SK-N-SH (cell line): ENCODE results near the gene PPP1R3F. TPM values are rescaled to one million over a fixed set of nuclear protein-coding genes. Genes with fewer than 3 reads are reported as not detected.

ENCODE experiments used
- CTCF ChIA-PET: fragments of 300-600, 350-600 bp; formaldehyde crosslinking; extraction: SDS; loops from one replicate; lab custom pipeline; 2021; lab: Yijun Ruan, JAX
- POLR2A ChIA-PET: fragments of 350-600 bp; sonication (Branson Sonifier 250); formaldehyde crosslinking; extraction: SDS; loops from one replicate; lab custom pipeline; 2020; ENCODE audit warnings: antibody characterized with exemption, inconsistent platforms; lab: Yijun Ruan, JAX
- DNase-seq: peaks from one replicate; pipeline ENCODE4 v3.0.0; 2012
- H2AFZ ChIP-seq: fragments of 200-600 bp; sonication (generic); 2 replicates; pipeline ENCODE4 v1.8.1; 2016; ENCODE audit warnings: antibody characterized with exemption, mild to moderate bottlenecking, low read depth
- H3F3A ChIP-seq: fragments of 200-600 bp; sonication (generic); replicated peaks from 2 replicates; pipeline ENCODE3; 2016; ENCODE audit warnings: antibody characterized with exemption, mild to moderate bottlenecking; ENCODE audit not compliant: insufficient read depth
- H3K27ac ChIP-seq, 2 experiments: fragments of 200-500 bp in 1 of 2; fragments of 200-600 bp in 1 of 2; sonication (Bioruptor generic) in 1 of 2; sonication (generic), shearing (Covaris generic) in 1 of 2; 2 replicates each; pipeline versions ENCODE4 v1.5.1 to v1.6.1; 2014 to 2016; ENCODE audit warnings: low read depth in 2 of 2, inconsistent platforms in 1 of 2, low read length in 1 of 2, mild to moderate bottlenecking in 1 of 2, mixed read lengths in 1 of 2
- H3K27me3 ChIP-seq: fragments of 200-600 bp; sonication (generic), shearing (Covaris generic); 2 replicates; pipeline ENCODE4 v1.6.1; 2016; ENCODE audit warnings: mixed run types; ENCODE audit not compliant: insufficient read depth
- H3K36me3 ChIP-seq, 2 experiments: fragments of 200-500 bp in 1 of 2; fragments of 200-600 bp in 1 of 2; sonication (Bioruptor generic) in 1 of 2; sonication (generic) in 1 of 2; replicated peaks in 1 of 2; 2 replicates each; pipeline versions ENCODE3 to v1.5.1; 2014 to 2016; ENCODE audit warnings: low read length in 1 of 2, mild to moderate bottlenecking in 1 of 2; ENCODE audit not compliant: insufficient read depth in 2 of 2, control insufficient read depth in 1 of 2
- H3K4me1 ChIP-seq, 2 experiments: fragments of 200-500 bp in 1 of 2; fragments of 200-600 bp in 1 of 2; sonication (Bioruptor generic) in 1 of 2; sonication (generic), shearing (Covaris generic) in 1 of 2; 2 replicates each; pipeline versions ENCODE4 v1.5.1 to v1.6.1; 2014 to 2016; ENCODE audit warnings: low read depth in 1 of 2, low read length in 1 of 2, mixed run types in 1 of 2; ENCODE audit not compliant: insufficient read depth in 2 of 2, control insufficient read depth in 1 of 2
- H3K4me2 ChIP-seq: fragments of 200-600 bp; sonication (generic), shearing (Covaris generic); 2 replicates; pipeline ENCODE4 v1.6.1; 2017; ENCODE audit warnings: mixed run types
- H3K4me3 ChIP-seq, 2 experiments: fragments of 200-500 bp in 1 of 2; fragments of 200-600 bp in 1 of 2; sonication (Bioruptor generic) in 1 of 2; sonication (generic), shearing (Covaris generic) in 1 of 2; 2 replicates each; pipeline versions ENCODE4 v1.5.1 to v1.8.1; 2014 to 2016; ENCODE audit warnings: low read depth in 2 of 2, inconsistent platforms in 1 of 2, low read length in 1 of 2, mild to moderate bottlenecking in 1 of 2, mixed read lengths in 1 of 2, moderate library complexity in 1 of 2
- H3K79me2 ChIP-seq: fragments of 200-600 bp; sonication (generic); 2 replicates; pipeline ENCODE4 v1.8.1; 2017; ENCODE audit warnings: mild to moderate bottlenecking; ENCODE audit not compliant: insufficient read depth
- H3K9ac ChIP-seq: fragments of 200-600 bp; sonication (generic); 2 replicates; pipeline ENCODE4 v1.6.1; 2017; ENCODE audit warnings: mixed run types
- H3K9me2 ChIP-seq: fragments of 200-600 bp; sonication (generic); 2 replicates; pipeline ENCODE4 v1.6.1; 2017; ENCODE audit warnings: mixed run types
- H3K9me3 ChIP-seq: fragments of 200-600 bp; sonication (generic); 2 replicates; pipeline ENCODE4 v1.6.1; 2017; ENCODE audit warnings: mixed run types, mild to moderate bottlenecking, moderate library complexity
- H4K20me1 ChIP-seq: fragments of 200-600 bp; sonication (generic); 2 replicates; pipeline ENCODE4 v1.6.1; 2017; ENCODE audit warnings: mild to moderate bottlenecking, mixed run types; ENCODE audit not compliant: insufficient read depth
- EP300 ChIP-seq, 2 experiments: IDR thresholded peaks; 2 replicates each; pipeline versions ENCODE4 v1.4.0 to v1.6.1; 2012; ENCODE audit warnings: borderline replicate concordance in 1 of 2, low read depth in 1 of 2, low read length in 1 of 2
- FOXM1 ChIP-seq: IDR thresholded peaks from 2 replicates; pipeline ENCODE4 v1.4.0; 2012; ENCODE audit warnings: low read depth, mild to moderate bottlenecking
- GABPA ChIP-seq: IDR thresholded peaks from 2 replicates; pipeline ENCODE4 v1.4.0; 2012; ENCODE audit warnings: low read depth, mild to moderate bottlenecking
- GATA2 ChIP-seq: sonication (generic); formaldehyde crosslinking; IDR thresholded peaks from 2 replicates; pipeline ENCODE4 v1.5.0; 2020; ENCODE audit warnings: mild to moderate bottlenecking, missing genetic modification reagents
- JUND ChIP-seq: IDR thresholded peaks from 2 replicates; pipeline ENCODE4 v1.4.0; 2012
- MEF2A ChIP-seq: IDR thresholded peaks from 2 replicates; pipeline ENCODE4 v1.4.0; 2012; ENCODE audit warnings: low read depth, borderline replicate concordance
- RAD21 ChIP-seq: IDR thresholded peaks from 2 replicates; pipeline ENCODE4 v1.6.1; 2012; ENCODE audit warnings: mild to moderate bottlenecking, low read length
- REST ChIP-seq: IDR thresholded peaks from 2 replicates; pipeline ENCODE4 v1.6.1; 2012; ENCODE audit warnings: mild to moderate bottlenecking, low read depth, low read length, moderate library complexity
- RFX5 ChIP-seq: IDR thresholded peaks from 2 replicates; pipeline ENCODE4 v1.6.1; 2012; ENCODE audit warnings: mild to moderate bottlenecking, improper control_type of control experiment, low read length
- RXRA ChIP-seq: IDR thresholded peaks from 2 replicates; pipeline ENCODE4 v1.4.0; 2012; ENCODE audit warnings: low read depth, mild to moderate bottlenecking, borderline replicate concordance
- TCF12 ChIP-seq: IDR thresholded peaks from 2 replicates; pipeline ENCODE4 v1.4.0; 2012
- TEAD4 ChIP-seq: IDR thresholded peaks from 2 replicates; pipeline ENCODE4 v1.4.0; 2012; ENCODE audit warnings: mild to moderate bottlenecking, borderline replicate concordance; ENCODE audit not compliant: insufficient read depth
- WGBS: methylation state at CpG from one replicate; pipeline ENCODE4 v1.1.6; 2017; ENCODE audit warnings: low lambda C conversion rate; 5-methylcytosine and 5-hydroxymethylcytosine counted together
- polyA plus RNA-seq, 3 experiments: library from polyadenylated mRNA; depleted of rRNA; stranded (reverse); fragments of >200 nt; gene quantifications; 2 replicates each; pipeline ENCODE4 v1.2.3, GENCODE V29; 2012
- TF ChIP-seq, protein P1 (sequence below): IDR thresholded peaks from 2 replicates; pipeline ENCODE4 v1.4.0; 2012; ENCODE audit warnings: low read depth, borderline replicate concordance
- TF ChIP-seq, protein P2 (sequence below): fragments of 200-600 bp; sonication (generic); IDR thresholded peaks from 2 replicates; pipeline ENCODE4 v1.6.1; 2017; ENCODE audit warnings: antibody characterized with exemption, mild to moderate bottlenecking, moderate library complexity
- TF ChIP-seq, protein P3 (sequence below): IDR thresholded peaks from 2 replicates; pipeline ENCODE4; 2012
- TF ChIP-seq, protein P4 (sequence below): IDR thresholded peaks from 2 replicates; pipeline ENCODE4 v1.4.0; 2012; ENCODE audit warnings: low read depth, borderline replicate concordance

The PPP1R3F gene
- polyA plus RNA-seq, 1 of the 3 experiments (the other 2 are of a cell fraction): 6.2 TPM

- Histone ChIP-seq H3K4me2 (no peak overlapping the region), H3K27ac (no peak overlapping the region), H3K9me3 (no peaks in the 10 kb centered on the region), H4K20me1 (no peaks in the 10 kb centered on the region), H3K9ac (no peak overlapping the region), H3K27me3 (no peaks in the 10 kb centered on the region; the same call in 1 of the 2 replicates), H3K9me2 (no peaks in the 10 kb centered on the region), H3K4me1 (no peaks in the 10 kb centered on the region), H2AFZ (no peak overlapping the region), H3K79me2 (no peaks in the 10 kb centered on the region), H3K4me3 (no peak overlapping the region), H3F3A (no peaks in the 10 kb centered on the region), H3K36me3 (no peaks in the 10 kb centered on the region)
- no peak for DNase-seq
- WGBS: 70% methylated on average over 12 of the region's 12 CpGs
- ChIA-PET CTCF (interaction anchor here (1.1 kb wide), 1 partner anchor 79 kb away, joined by 3 read pairs; no protein-coding TSS in a partner anchor), POLR2A (no interaction called here)
- TF ChIP-seq TEAD4 (no peak), GABPA (no peak), MEF2A (no peak), JUND (no peak), FOXM1 (no peak), TCF12 (no peak), GATA2 (CRISPR knock-in tag) (no peak), EP300 (IDR thresholded peaks at IDR 0.05; ENCODE audit: borderline replicate concordance in 1 of 2, low read depth in 1 of 2, low read length in 1 of 2) (no peak), RXRA (no peak), RFX5 (no peak)
- TF ChIP-seq, protein P1, sequence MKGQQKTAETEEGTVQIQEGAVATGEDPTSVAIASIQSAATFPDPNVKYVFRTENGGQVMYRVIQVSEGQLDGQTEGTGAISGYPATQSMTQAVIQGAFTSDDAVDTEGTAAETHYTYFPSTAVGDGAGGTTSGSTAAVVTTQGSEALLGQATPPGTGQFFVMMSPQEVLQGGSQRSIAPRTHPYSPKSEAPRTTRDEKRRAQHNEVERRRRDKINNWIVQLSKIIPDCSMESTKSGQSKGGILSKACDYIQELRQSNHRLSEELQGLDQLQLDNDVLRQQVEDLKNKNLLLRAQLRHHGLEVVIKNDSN: no peak
- TF ChIP-seq, protein P2, sequence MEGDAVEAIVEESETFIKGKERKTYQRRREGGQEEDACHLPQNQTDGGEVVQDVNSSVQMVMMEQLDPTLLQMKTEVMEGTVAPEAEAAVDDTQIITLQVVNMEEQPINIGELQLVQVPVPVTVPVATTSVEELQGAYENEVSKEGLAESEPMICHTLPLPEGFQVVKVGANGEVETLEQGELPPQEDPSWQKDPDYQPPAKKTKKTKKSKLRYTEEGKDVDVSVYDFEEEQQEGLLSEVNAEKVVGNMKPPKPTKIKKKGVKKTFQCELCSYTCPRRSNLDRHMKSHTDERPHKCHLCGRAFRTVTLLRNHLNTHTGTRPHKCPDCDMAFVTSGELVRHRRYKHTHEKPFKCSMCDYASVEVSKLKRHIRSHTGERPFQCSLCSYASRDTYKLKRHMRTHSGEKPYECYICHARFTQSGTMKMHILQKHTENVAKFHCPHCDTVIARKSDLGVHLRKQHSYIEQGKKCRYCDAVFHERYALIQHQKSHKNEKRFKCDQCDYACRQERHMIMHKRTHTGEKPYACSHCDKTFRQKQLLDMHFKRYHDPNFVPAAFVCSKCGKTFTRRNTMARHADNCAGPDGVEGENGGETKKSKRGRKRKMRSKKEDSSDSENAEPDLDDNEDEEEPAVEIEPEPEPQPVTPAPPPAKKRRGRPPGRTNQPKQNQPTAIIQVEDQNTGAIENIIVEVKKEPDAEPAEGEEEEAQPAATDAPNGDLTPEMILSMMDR: no peak
- TF ChIP-seq, protein P3, sequence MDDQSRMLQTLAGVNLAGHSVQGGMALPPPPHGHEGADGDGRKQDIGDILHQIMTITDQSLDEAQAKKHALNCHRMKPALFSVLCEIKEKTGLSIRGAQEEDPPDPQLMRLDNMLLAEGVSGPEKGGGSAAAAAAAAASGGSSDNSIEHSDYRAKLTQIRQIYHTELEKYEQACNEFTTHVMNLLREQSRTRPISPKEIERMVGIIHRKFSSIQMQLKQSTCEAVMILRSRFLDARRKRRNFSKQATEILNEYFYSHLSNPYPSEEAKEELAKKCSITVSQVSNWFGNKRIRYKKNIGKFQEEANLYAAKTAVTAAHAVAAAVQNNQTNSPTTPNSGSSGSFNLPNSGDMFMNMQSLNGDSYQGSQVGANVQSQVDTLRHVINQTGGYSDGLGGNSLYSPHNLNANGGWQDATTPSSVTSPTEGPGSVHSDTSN: no peak
Observed at GRCh38 chrX:49242545-49243066, 27.0 kb upstream of the PPP1R3F start.

DNA sequence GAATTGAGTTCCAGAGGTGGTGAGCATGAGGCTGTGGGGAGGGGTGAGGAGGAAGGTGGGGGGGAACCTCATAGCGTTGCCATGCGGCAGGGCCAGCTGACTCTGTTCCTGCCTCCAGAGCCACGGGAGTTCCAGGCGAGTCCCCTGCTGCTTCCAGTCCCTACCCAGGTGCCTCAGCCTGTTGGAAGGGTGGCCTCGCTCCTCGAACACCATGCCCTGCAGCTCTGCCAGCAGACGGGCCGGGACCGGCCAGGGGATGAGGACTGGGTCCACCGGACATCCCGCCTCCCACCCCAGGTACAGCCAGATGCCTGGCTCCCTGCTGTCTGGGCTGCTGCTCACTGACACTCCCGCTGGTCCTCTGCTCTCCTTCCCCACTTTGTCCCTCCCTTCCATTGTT, 26.4 kb upstream of the PPP1R3F start:
- POLR2A ChIA-PET: no interaction called here
- H3K36me3 ChIP-seq: no peaks in the 10 kb centered on the region
- H4K20me1 ChIP-seq: no peaks in the 10 kb centered on the region
- WGBS: 65% methylated on average over 4 of the region's 12 CpGs
- H3K9me3 ChIP-seq: no peaks in the 10 kb centered on the region
- no peak overlapping the region for H3K27ac ChIP-seq
- H3F3A ChIP-seq: no peaks in the 10 kb centered on the region
- no peak overlapping the region for H3K9ac ChIP-seq
- no peak overlapping the region for H3K4me3 ChIP-seq
- CTCF ChIA-PET: no interaction called here
- H3K4me2 ChIP-seq: no peak overlapping the region
- H3K9me2 ChIP-seq: no peaks in the 10 kb centered on the region
- H3K79me2 ChIP-seq: no peaks in the 10 kb centered on the region
- H2AFZ ChIP-seq: no peak overlapping the region
- no peak for DNase-seq
- TF ChIP-seq REST (no peak), RAD21 (no peak), RFX5 (no peak)
- TF ChIP-seq, protein P1: no peak
- TF ChIP-seq, protein P4, sequence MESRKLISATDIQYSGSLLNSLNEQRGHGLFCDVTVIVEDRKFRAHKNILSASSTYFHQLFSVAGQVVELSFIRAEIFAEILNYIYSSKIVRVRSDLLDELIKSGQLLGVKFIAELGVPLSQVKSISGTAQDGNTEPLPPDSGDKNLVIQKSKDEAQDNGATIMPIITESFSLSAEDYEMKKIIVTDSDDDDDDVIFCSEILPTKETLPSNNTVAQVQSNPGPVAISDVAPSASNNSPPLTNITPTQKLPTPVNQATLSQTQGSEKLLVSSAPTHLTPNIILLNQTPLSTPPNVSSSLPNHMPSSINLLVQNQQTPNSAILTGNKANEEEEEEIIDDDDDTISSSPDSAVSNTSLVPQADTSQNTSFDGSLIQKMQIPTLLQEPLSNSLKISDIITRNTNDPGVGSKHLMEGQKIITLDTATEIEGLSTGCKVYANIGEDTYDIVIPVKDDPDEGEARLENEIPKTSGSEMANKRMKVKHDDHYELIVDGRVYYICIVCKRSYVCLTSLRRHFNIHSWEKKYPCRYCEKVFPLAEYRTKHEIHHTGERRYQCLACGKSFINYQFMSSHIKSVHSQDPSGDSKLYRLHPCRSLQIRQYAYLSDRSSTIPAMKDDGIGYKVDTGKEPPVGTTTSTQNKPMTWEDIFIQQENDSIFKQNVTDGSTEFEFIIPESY: no peak
- no peaks in the 10 kb centered on the region for H3K4me1 ChIP-seq
- H3K27me3 ChIP-seq: no peaks in the 10 kb centered on the region; the same call in 1 of the 2 replicates
